ENCODE data around the gene SLIT3.

The SLIT3 gene

DNA sequence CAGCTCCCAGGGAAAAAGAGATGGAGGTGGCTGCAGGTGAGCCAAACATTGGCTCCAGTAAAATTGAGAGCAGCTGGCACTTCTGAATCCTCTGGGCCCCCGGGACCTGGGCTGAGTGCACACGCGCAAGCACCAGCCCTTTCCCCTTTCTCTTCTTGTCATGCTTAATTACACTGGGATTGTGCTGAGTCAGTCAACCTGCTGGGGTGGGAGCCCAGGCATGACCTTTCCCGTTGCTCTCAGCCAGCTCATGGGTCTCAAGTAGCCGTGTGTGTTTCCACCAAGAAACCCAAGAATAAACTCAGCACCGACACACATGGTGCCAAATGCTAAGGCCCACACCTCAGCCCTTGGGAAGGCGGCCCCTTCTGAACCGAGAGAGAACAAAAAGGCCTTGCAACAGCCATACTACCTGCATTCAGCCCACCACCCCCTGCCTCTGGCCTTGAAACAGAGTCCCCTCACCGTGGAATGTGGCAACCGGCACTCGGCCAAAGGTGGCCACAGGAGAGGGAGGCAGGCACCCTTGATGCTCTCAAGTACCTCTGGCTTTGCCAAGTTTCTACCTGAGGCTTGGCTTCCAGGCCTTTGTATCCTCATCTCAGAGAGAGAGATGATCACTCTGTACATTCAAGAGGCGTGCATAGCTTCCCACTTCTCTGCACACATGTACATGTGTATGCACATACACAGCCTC is 28.1 kb downstream of the SLIT3 start:
- no peak overlapping the region for H3K4me3 ChIP-seq (ENCODE audit: low read length)
- no peak for DNase-seq (ENCODE audit: low read depth)

DNA sequence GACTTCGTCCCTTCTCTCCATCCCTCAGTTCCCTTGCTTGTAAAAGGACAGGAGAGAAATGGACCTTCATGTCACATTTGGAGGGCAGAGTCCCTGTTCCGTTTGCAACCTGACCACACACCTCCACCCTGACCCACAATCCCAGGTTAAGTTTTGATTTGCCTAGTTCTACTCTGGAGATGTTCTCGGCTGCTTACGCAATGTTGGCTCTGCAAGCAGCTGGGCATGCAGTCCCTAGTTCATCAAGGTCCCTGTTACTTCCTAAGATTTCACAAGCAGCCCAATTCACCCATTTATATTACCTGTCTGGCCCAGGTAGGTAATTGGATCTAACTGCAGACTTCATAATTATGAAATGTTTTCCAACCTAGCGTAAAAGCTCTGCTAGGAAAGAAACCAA is 28.8 kb downstream of the SLIT3 start:
- TF ChIP-seq, protein P1, sequence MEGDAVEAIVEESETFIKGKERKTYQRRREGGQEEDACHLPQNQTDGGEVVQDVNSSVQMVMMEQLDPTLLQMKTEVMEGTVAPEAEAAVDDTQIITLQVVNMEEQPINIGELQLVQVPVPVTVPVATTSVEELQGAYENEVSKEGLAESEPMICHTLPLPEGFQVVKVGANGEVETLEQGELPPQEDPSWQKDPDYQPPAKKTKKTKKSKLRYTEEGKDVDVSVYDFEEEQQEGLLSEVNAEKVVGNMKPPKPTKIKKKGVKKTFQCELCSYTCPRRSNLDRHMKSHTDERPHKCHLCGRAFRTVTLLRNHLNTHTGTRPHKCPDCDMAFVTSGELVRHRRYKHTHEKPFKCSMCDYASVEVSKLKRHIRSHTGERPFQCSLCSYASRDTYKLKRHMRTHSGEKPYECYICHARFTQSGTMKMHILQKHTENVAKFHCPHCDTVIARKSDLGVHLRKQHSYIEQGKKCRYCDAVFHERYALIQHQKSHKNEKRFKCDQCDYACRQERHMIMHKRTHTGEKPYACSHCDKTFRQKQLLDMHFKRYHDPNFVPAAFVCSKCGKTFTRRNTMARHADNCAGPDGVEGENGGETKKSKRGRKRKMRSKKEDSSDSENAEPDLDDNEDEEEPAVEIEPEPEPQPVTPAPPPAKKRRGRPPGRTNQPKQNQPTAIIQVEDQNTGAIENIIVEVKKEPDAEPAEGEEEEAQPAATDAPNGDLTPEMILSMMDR (conservative IDR thresholded peaks at IDR 0.05; ENCODE audit: low read depth, low read length) = no peak
- no peak overlapping the region for H3K4me3 ChIP-seq (ENCODE audit: low read length)
- no peak for DNase-seq (ENCODE audit: low read depth)

More for the DNA sequence above, 28.1 kb downstream of the SLIT3 start:
- TF ChIP-seq, protein P1 (conservative IDR thresholded peaks at IDR 0.05; ENCODE audit: low read depth, low read length) = no peak

DNA sequence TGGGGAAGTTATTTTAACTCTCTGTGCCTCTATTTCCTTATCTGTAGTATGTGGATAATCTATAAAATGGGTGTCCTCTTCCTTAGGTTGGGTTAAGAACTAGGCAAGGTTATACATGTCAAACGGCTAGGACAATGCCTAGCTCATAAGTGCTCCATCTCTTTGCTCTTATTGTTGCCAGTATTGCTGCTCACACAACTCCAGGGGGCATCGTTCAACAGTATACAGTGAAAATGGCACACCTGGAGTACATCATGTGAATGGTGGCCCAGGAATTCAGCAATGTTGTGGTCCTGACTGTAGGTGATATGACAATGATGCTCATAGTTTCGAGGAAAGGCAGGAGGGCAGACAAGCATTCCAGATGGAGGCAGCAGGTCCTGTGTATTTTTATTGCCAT is 30.1 kb downstream of the SLIT3 start:
- TF ChIP-seq, protein P1 (conservative IDR thresholded peaks at IDR 0.05; ENCODE audit: low read depth, low read length) = no peak
- H3K4me3 ChIP-seq (ENCODE audit: low read length) = no peak overlapping the region
- DNase-seq (ENCODE audit: low read depth) = no peak

DNA sequence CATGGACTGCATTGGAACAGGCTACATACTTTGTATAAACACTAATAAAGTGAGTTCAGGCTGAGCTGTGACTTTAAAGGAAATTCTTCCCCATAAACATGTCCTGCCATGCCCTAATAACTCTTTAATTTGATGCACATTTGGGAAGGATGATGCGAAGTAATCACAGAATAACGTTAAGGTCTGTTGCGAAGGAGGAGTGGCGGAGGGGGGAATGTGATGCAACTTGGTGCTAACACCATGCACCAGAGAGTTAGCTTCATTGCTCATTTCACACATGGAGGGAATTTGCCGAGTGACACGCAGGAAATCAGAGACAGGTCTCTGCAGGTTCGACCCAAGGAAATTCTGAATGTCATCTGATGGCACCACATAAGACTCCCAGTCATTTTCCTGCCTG is 32.9 kb downstream of the SLIT3 start:
- H3K4me3 ChIP-seq (ENCODE audit: low read length) = no peak overlapping the region
- no peak for DNase-seq (ENCODE audit: low read depth)
- TF ChIP-seq, protein P1 (conservative IDR thresholded peaks at IDR 0.05; ENCODE audit: low read depth, low read length) = no peak

DNA sequence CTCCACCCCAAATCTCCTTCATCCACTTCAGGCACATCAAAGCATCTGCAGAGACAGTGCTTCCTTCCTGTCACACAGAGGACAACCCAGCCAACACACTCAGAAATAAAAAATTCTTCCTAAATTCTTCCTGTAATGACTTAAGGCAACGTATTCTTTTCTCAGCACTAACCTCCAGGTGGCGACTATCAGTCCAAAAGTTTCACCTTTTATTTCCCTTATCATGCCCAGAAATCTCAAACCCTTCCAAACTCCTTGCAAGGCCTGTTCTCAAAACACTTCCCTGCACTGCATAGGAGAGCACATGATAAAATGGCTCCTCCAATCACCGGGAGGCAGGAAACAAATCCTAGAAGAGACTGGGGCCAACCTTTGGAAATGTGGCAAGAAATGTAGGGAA is 35.1 kb downstream of the SLIT3 start:
- H3K4me3 ChIP-seq (ENCODE audit: low read length) = no peak overlapping the region
- TF ChIP-seq, protein P1 (conservative IDR thresholded peaks at IDR 0.05; ENCODE audit: low read depth, low read length) = peak; percentile 37
- no peak for DNase-seq (ENCODE audit: low read depth)

DNA sequence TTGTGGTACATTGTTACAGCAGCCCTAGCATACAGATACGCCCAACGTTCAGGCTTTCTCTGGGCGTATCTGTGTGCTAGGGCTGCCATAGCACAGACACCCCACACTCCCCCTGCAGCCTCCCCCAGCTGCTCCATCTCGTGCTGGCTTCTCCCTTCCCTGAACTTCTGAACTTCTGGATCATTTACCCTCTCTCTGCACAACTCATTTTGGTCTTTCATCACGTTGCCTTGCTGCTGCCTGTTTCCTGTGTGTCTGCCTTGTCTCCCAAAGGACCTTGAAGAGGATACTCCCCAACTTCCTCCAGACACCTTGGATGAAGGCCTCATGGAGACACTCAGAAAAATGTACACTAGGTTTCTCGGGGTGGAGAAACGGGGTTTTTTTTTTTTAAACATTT is 37.3 kb downstream of the SLIT3 start:
- no peak for DNase-seq (ENCODE audit: low read depth)
- TF ChIP-seq, protein P1 (conservative IDR thresholded peaks at IDR 0.05; ENCODE audit: low read depth, low read length) = no peak
- no peak overlapping the region for H3K4me3 ChIP-seq (ENCODE audit: low read length)

DNA sequence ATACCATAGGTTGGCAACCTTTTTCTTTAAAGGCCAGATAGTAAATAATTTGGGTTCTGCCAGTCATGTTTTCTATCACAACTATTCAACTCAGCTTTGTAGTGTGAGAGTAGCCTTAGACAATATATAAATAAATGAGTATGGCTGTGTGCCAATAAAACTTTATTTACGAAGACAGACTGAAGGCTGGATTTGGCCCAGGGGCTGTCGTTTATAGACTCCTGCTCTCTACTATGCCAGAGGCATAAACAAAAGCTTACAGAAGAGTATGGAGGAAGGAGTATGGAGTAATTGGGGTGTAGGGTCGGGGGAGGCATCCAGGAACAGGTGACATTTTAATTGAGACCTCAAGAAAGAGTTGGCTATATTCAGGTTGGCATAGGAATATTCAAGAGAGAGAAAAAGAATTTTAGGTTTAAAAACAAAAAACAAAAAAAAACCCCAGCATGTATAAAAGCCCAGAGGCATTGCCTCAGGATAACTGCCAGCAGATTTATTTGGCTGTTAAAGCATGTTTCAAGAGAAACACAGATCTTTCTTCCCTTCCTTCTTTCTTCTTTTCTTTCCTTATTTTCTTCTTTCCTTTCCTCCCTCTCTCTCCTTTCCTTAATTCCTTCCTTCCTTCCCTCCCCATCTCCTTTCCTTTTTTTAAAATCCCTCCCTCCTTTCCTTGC is 39.9 kb downstream of the SLIT3 start:
- no peak overlapping the region for H3K4me3 ChIP-seq (ENCODE audit: low read length)
- TF ChIP-seq, protein P1 (conservative IDR thresholded peaks at IDR 0.05; ENCODE audit: low read depth, low read length) = no peak
- no peak for DNase-seq (ENCODE audit: low read depth)

All from retinal pigment epithelial cell (primary cell).